Suprapubic skin (tissue), 4 donors: Measurements from ENCODE around the gene TOP2B. TPM values are rescaled to one million over a fixed set of nuclear protein-coding genes. Genes with fewer than 3 reads are reported as not detected.

ENCODE experiments used
- DNase-seq, 2 donors: peaks; one replicate each; pipeline ENCODE4 v3.0.0-alpha.2; 2019; ENCODE audit warnings: low spot score in 2 of 2
- H3K27ac ChIP-seq: fragments of 200-600 bp; sonication (generic); one replicate; pipeline ENCODE4 v1.5.1; 2019
- H3K27me3 ChIP-seq: fragments of 200-600 bp; sonication (generic); one replicate; pipeline ENCODE4 v1.5.1; 2019
- H3K36me3 ChIP-seq: fragments of 200-600 bp; sonication (generic); one replicate; pipeline ENCODE4 v1.5.1; 2019
- H3K4me1 ChIP-seq: fragments of 200-600 bp; sonication (generic); one replicate; pipeline ENCODE4 v1.5.1; 2019
- H3K4me3 ChIP-seq: fragments of 200-600 bp; sonication (generic); one replicate; pipeline ENCODE4 v1.5.1; 2019; ENCODE audit warnings: mild to moderate bottlenecking
- H3K9me3 ChIP-seq: fragments of 200-600 bp; sonication (generic); one replicate; pipeline ENCODE4 v1.5.1; 2019
- CTCF ChIP-seq, 2 donors: fragments of 200-600 bp in 1 of 2; fragments of 450-650 bp in 1 of 2; sonication (generic) in 1 of 2; IDR thresholded peaks; one replicate each; pipeline ENCODE4 v1.5.1; 2016 to 2019; ENCODE audit warnings: antibody characterized with exemption in 2 of 2, mild to moderate bottlenecking in 1 of 2, moderate library complexity in 1 of 2
- EP300 ChIP-seq: sonication (generic); formaldehyde crosslinking; IDR thresholded peaks from one replicate; pipeline ENCODE4 v1.6.1; 2017; ENCODE audit warnings: antibody characterized with exemption
- POLR2A ChIP-seq, 2 donors: fragments of 450-650 bp; IDR thresholded peaks; one replicate each; pipeline ENCODE4 v1.6.1; 2017; ENCODE audit warnings: antibody characterized with exemption in 2 of 2, mild to moderate bottlenecking in 2 of 2, moderate library complexity in 2 of 2
- POLR2AphosphoS5 ChIP-seq, 3 donors: sonication (generic); formaldehyde crosslinking; IDR thresholded peaks; one replicate each; pipeline ENCODE4 v1.6.1; 2017; ENCODE audit warnings: antibody characterized with exemption in 3 of 3
- WGBS: methylation state at CpG from one replicate; pipeline ENCODE4 v1.1.5; 2018; 5-methylcytosine and 5-hydroxymethylcytosine counted together
- total RNA-seq, 4 donors: library from RNA; depleted of rRNA; stranded (reverse); fragments of >200 nt; gene quantifications; one replicate each; pipeline ENCODE4 v1.1.0, GENCODE V29; 2016

Gene TOP2B
- total RNA-seq, 4 donors from 2014 or later = 59.3 to 160 (median 83.5) TPM

DNA sequence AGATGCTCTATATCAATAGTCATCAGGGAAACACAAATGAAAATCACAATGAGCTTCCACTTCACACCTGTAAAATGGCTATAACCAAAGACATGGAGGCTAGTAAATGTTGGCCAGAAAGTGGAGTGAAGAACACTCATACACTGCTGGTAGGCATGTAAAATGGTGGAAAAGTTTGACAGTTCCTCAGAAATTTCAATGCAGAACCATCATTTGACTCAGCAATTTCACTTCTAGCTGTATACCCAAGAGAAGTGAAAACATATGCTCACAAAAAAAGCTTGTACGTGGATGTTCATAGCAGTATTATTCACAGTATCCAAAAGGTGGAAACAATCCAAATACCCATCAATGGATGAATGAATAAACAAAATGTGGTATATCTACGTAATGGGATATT lies 19.2 kb upstream of the TOP2B start:
- 87% methylated on average over 2 of the region's 2 CpGs for WGBS
- Histone ChIP-seq H3K36me3 (no peaks in the 10 kb centered on the region), H3K4me3 (no peak overlapping the region), H3K27me3 (no peaks in the 10 kb centered on the region), H3K4me1 (no peaks in the 10 kb centered on the region), H3K9me3 (no peaks in the 10 kb centered on the region), H3K27ac (no peak overlapping the region)
- TF ChIP-seq CTCF (IDR thresholded peaks at IDR 0.05) (no peak), POLR2AphosphoS5 (IDR thresholded peaks at IDR 0.05) (no peak), POLR2A (IDR thresholded peaks at IDR 0.05) (no peak), EP300 (no peak)
- no peak for DNase-seq

DNA sequence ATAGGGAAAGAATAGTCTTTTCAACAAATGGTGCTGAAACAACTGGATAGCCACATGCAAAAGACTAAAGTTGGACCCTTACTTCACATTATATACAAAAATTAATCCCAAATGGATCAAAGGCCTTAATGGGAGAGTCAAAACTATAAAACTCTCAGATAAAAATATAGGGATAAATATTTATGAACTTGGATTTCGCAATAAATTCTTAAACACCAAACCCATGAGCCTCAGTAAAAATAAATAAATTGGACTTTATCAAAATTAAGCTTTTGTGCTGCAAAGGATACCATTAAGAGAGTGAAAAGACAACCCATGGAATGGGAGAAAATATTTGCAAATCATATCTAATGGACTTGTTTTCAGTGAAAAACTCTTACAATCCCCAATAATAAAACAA lies 18.7 kb upstream of the TOP2B start:
- H3K4me3 ChIP-seq = no peak overlapping the region
- H3K27ac ChIP-seq = no peak overlapping the region
- DNase-seq = no peak
- no peaks in the 10 kb centered on the region for H3K36me3 ChIP-seq
- no peaks in the 10 kb centered on the region for H3K4me1 ChIP-seq
- TF ChIP-seq EP300 = no peak
- TF ChIP-seq POLR2AphosphoS5 (IDR thresholded peaks at IDR 0.05) = no peak
- no peak for TF ChIP-seq CTCF (IDR thresholded peaks at IDR 0.05)
- no peak for TF ChIP-seq POLR2A (IDR thresholded peaks at IDR 0.05)
- no peaks in the 10 kb centered on the region for H3K9me3 ChIP-seq
- WGBS = 95% methylated on average over 1 of the region's 1 CpG
- no peaks in the 10 kb centered on the region for H3K27me3 ChIP-seq

GRCh38 chr3:25679642-25680302 lies 15.1 kb upstream of the TOP2B start:
- Histone ChIP-seq H3K36me3 (no peaks in the 10 kb centered on the region), H3K27me3 (no peaks in the 10 kb centered on the region), H3K9me3 (no peaks in the 10 kb centered on the region), H3K27ac (no peak overlapping the region), H3K4me3 (no peak overlapping the region), H3K4me1 (no peaks in the 10 kb centered on the region)
- no peak for DNase-seq
- WGBS = 79% methylated on average over 4 of the region's 6 CpGs
- TF ChIP-seq CTCF (IDR thresholded peaks at IDR 0.05) = no peak
- no peak for TF ChIP-seq POLR2AphosphoS5 (IDR thresholded peaks at IDR 0.05)
- no peak for TF ChIP-seq EP300
- no peak for TF ChIP-seq POLR2A (IDR thresholded peaks at IDR 0.05)

GRCh38 chr3:25679166-25679565 lies 14.5 kb upstream of the TOP2B start:
- no peak for TF ChIP-seq EP300
- no peak for TF ChIP-seq CTCF (IDR thresholded peaks at IDR 0.05)
- TF ChIP-seq POLR2AphosphoS5 (IDR thresholded peaks at IDR 0.05) = no peak
- no peak for TF ChIP-seq POLR2A (IDR thresholded peaks at IDR 0.05)
- Histone ChIP-seq H3K4me1 (no peaks in the 10 kb centered on the region), H3K36me3 (no peaks in the 10 kb centered on the region), H3K27ac (no peak overlapping the region), H3K27me3 (no peaks in the 10 kb centered on the region), H3K4me3 (no peak overlapping the region), H3K9me3 (no peaks in the 10 kb centered on the region)
- no peak for DNase-seq
- WGBS = no CpG with 5 or more reads among the region's 2 CpGs

- Histone ChIP-seq H3K4me1 (no peaks in the 10 kb centered on the region), H3K27ac (no peak overlapping the region), H3K4me3 (no peak overlapping the region), H3K9me3 (no peaks in the 10 kb centered on the region), H3K27me3 (no peaks in the 10 kb centered on the region), H3K36me3 (no peaks in the 10 kb centered on the region)
- TF ChIP-seq CTCF (IDR thresholded peaks at IDR 0.05) = no peak
- no peak for TF ChIP-seq POLR2A (IDR thresholded peaks at IDR 0.05)
- no peak for TF ChIP-seq EP300
- TF ChIP-seq POLR2AphosphoS5 (IDR thresholded peaks at IDR 0.05) = no peak
- DNase-seq = no peak
Observed at GRCh38 chr3:25678581-25678980, 13.9 kb upstream of the TOP2B start.
